Thyroid gland (tissue), 4 donors: ENCODE data around the gene MYG1.

Experiments used
- CTCF ChIP-seq, 6 experiments: fragments of 200-600 bp in 3 of 6; fragments of 450-650 bp in 3 of 6; sonication (generic) in 3 of 6; IDR thresholded peaks; one replicate each; pipeline ENCODE4 v1.5.1; 2016 to 2019; ENCODE audit warnings: antibody characterized with exemption in 6 of 6, mild to moderate bottlenecking in 2 of 6, inconsistent platforms in 1 of 6, moderate library complexity in 1 of 6
- POLR2A ChIP-seq, 2 donors: fragments of 450-650 bp; IDR thresholded peaks; one replicate each; pipeline ENCODE4 v1.6.1; 2017; ENCODE audit warnings: antibody characterized with exemption in 2 of 2, mild to moderate bottlenecking in 2 of 2, moderate library complexity in 1 of 2

GRCh38 chr12:53289891-53290290 lies 9.6 kb upstream of the MYG1 start:
- TF ChIP-seq POLR2A (IDR thresholded peaks at IDR 0.05): no peak
- TF ChIP-seq CTCF (IDR thresholded peaks at IDR 0.05): no peak
